H1 (cell line): Measurements from ENCODE around the gene USP38.

ENCODE experiments used
- BACH1 ChIP-seq: IDR thresholded peaks from 2 replicates; pipeline ENCODE4 v1.6.1; 2012; ENCODE audit warnings: low read length, improper control_type of control experiment
- EP300 ChIP-seq, 2 experiments: IDR thresholded peaks; 1 replicate in 1 of 2; 2 replicates in 1 of 2; pipeline ENCODE4 v1.6.1; 2011 to 2012; ENCODE audit warnings: low read depth in 2 of 2, low read length in 2 of 2, mild to moderate bottlenecking in 2 of 2, borderline replicate concordance in 1 of 2, inconsistent platforms in 1 of 2, moderate library complexity in 1 of 2
- GABPA ChIP-seq: IDR thresholded peaks from 2 replicates; pipeline ENCODE4 v1.6.1; 2011; ENCODE audit warnings: mild to moderate bottlenecking, low read length, moderate library complexity, borderline replicate concordance; ENCODE audit not compliant: insufficient read depth
- MAFK ChIP-seq: IDR thresholded peaks from 2 replicates; pipeline ENCODE4 v1.6.1; 2012; ENCODE audit warnings: low read depth, mild to moderate bottlenecking, improper control_type of control experiment, low read length
- POLR2A ChIP-seq, 2 experiments: IDR thresholded peaks; 1 replicate in 1 of 2; 2 replicates in 1 of 2; pipeline ENCODE4 v1.6.1; 2011; ENCODE audit warnings: low read depth in 2 of 2, low read length in 2 of 2, mild to moderate bottlenecking in 2 of 2; ENCODE audit errors: control extremely low read depth in 1 of 2
- POLR2AphosphoS5 ChIP-seq: IDR thresholded peaks from 2 replicates; pipeline ENCODE4 v1.6.1; 2011; ENCODE audit warnings: low read depth, low read length
- RAD21 ChIP-seq, 2 experiments: IDR thresholded peaks in 1 of 2; conservative IDR thresholded peaks in 1 of 2; 2 replicates each; pipeline ENCODE4 v1.6.1; 2011; ENCODE audit warnings: low read depth in 2 of 2, low read length in 2 of 2, improper control_type of control experiment in 1 of 2, inconsistent platforms in 1 of 2, mild to moderate bottlenecking in 1 of 2, moderate library complexity in 1 of 2
- SP2 ChIP-seq: IDR thresholded peaks from 2 replicates; pipeline ENCODE4 v1.6.1; 2012; ENCODE audit warnings: mild to moderate bottlenecking, low read length, inconsistent platforms
- TAF7 ChIP-seq: optimal IDR thresholded peaks from 2 replicates; pipeline ENCODE3; 2011; ENCODE audit warnings: low read depth, mild to moderate bottlenecking, inconsistent platforms, low read length, moderate library complexity, borderline replicate concordance
- ZNF274 ChIP-seq: IDR thresholded peaks from 2 replicates; pipeline ENCODE4 v1.7.0; 2012; ENCODE audit warnings: low read length, borderline replicate concordance; ENCODE audit errors: extremely low read depth
- TF ChIP-seq, protein P1 (sequence below), 3 experiments: IDR thresholded peaks; 1 replicate in 2 of 3; 2 replicates in 1 of 3; pipeline versions ENCODE4 v1.5.1 to v1.6.1; 2011; ENCODE audit warnings: low read length in 3 of 3, mild to moderate bottlenecking in 3 of 3, inconsistent platforms in 2 of 3, low read depth in 1 of 3, moderate library complexity in 1 of 3; ENCODE audit not compliant: insufficient read depth in 1 of 3; ENCODE audit errors: control extremely low read depth in 1 of 3
- TF ChIP-seq, protein P2 (sequence below): IDR thresholded peaks from 2 replicates; pipeline ENCODE4 v1.6.1; 2011; ENCODE audit warnings: low read length, improper control_type of control experiment
- TF ChIP-seq, protein P3 (sequence below): IDR thresholded peaks from 2 replicates; pipeline ENCODE4 v1.6.1; 2011; ENCODE audit warnings: low read depth, mild to moderate bottlenecking, low read length; ENCODE audit not compliant: insufficient read depth

DNA sequence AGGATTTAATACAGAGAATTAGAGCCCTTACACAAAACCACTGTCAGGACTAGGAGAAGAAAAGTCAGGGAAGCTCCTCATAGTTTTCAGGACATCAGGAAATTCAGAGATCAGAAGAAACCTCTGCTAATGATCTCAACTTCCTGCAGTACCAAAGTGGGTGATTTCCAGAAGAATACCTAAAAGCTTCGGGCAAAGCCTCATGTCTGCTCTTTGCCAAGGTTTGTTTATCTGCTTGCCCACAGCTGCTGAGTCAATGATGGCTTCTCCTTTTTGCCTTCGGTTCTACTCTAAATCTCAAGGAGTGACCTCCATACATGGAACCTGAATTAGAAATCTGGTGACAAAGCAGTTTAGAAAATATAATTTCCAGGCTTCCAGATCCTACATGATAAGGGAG lies 68.4 kb downstream of the USP38 start:
- TF ChIP-seq, protein P1, sequence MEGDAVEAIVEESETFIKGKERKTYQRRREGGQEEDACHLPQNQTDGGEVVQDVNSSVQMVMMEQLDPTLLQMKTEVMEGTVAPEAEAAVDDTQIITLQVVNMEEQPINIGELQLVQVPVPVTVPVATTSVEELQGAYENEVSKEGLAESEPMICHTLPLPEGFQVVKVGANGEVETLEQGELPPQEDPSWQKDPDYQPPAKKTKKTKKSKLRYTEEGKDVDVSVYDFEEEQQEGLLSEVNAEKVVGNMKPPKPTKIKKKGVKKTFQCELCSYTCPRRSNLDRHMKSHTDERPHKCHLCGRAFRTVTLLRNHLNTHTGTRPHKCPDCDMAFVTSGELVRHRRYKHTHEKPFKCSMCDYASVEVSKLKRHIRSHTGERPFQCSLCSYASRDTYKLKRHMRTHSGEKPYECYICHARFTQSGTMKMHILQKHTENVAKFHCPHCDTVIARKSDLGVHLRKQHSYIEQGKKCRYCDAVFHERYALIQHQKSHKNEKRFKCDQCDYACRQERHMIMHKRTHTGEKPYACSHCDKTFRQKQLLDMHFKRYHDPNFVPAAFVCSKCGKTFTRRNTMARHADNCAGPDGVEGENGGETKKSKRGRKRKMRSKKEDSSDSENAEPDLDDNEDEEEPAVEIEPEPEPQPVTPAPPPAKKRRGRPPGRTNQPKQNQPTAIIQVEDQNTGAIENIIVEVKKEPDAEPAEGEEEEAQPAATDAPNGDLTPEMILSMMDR (IDR thresholded peaks at IDR 0.05; ENCODE audit: control extremely low read depth in 1 of 3, insufficient read depth in 1 of 3, low read depth in 1 of 3, low read length in 3 of 3), result no peak
- TF ChIP-seq POLR2A (IDR thresholded peaks at IDR 0.05; ENCODE audit: control extremely low read depth in 1 of 2, low read depth in 2 of 2, low read length in 2 of 2) (no peak), SP2 (no peak), EP300 (IDR thresholded peaks at IDR 0.05; ENCODE audit: borderline replicate concordance in 1 of 2, low read depth in 2 of 2, low read length in 2 of 2) (no peak), POLR2AphosphoS5 (no peak), GABPA (no peak), ZNF274 (no peak), BACH1 (no peak), MAFK (no peak), RAD21 (IDR thresholded peaks at IDR 0.05 in 1 of 2, conservative IDR thresholded peaks at IDR 0.05 in 1 of 2; ENCODE audit: low read depth in 2 of 2, low read length in 2 of 2) (no peak), TAF7 (no peak)
- TF ChIP-seq, protein P2, sequence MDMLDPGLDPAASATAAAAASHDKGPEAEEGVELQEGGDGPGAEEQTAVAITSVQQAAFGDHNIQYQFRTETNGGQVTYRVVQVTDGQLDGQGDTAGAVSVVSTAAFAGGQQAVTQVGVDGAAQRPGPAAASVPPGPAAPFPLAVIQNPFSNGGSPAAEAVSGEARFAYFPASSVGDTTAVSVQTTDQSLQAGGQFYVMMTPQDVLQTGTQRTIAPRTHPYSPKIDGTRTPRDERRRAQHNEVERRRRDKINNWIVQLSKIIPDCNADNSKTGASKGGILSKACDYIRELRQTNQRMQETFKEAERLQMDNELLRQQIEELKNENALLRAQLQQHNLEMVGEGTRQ, result no peak
- TF ChIP-seq, protein P3, sequence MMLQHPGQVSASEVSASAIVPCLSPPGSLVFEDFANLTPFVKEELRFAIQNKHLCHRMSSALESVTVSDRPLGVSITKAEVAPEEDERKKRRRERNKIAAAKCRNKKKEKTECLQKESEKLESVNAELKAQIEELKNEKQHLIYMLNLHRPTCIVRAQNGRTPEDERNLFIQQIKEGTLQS, result no peak
